ENCODE measurements around the gene GJB3.

DNA sequence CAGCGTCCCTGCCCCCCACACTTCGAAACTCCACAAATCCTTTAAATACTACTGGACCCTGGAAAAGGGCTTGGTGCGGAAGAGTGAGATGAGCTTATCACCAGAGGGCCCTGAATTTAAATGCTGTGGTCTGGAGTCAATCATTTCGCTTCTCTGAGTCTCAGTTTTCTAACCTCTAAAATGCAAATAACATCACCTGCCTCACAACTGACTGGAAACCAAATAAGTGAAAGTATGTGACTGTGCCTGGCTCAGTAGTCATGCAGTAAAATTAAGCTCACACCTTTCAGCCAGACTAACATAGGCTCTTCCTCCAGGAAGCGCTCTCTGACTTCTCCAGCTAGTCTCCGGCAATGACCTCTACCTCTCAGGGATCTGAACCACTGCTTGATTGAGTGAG lies 16.0 kb downstream of the GJB3 start:
- TF ChIP-seq POLR2A (IDR thresholded peaks at IDR 0.05): no peak
- TF ChIP-seq, protein P1, sequence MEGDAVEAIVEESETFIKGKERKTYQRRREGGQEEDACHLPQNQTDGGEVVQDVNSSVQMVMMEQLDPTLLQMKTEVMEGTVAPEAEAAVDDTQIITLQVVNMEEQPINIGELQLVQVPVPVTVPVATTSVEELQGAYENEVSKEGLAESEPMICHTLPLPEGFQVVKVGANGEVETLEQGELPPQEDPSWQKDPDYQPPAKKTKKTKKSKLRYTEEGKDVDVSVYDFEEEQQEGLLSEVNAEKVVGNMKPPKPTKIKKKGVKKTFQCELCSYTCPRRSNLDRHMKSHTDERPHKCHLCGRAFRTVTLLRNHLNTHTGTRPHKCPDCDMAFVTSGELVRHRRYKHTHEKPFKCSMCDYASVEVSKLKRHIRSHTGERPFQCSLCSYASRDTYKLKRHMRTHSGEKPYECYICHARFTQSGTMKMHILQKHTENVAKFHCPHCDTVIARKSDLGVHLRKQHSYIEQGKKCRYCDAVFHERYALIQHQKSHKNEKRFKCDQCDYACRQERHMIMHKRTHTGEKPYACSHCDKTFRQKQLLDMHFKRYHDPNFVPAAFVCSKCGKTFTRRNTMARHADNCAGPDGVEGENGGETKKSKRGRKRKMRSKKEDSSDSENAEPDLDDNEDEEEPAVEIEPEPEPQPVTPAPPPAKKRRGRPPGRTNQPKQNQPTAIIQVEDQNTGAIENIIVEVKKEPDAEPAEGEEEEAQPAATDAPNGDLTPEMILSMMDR (IDR thresholded peaks at IDR 0.05): no peak

All from Peyer's patch (tissue), 4 donors.